Measurements from ENCODE around the gene NFRKB.

DNA sequence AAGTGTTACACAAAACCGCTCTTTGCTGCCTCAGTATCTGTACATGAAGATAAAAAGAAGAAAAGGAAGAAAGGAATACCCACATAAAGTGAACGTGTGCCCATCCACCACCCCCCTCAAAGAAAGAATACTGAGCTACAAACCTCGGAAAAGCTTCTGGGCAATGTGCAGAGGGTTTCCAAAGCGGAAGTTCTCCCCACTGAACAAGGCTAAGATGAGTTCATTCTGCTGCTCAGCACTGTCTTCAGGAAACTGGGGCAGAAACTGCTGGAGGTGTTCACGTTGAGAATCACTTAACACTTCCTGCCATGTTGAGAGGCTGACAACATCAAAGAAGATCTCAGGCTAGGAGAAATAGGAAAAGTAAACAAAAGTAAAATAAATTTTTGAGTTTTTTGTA, 6.9 kb downstream of the NFRKB start:
- TF ChIP-seq CTCF (conservative IDR thresholded peaks at IDR 0.05 in 1 of 2, IDR thresholded peaks at IDR 0.05 in 1 of 2; ENCODE audit: low read depth in 1 of 2, low read length in 2 of 2) (no peak), EZH2 (IDR thresholded peaks at IDR 0.05; ENCODE audit: low read length, missing control alignments) (no peak)

Measured in fibroblast of lung (primary cell).